DMS114 treated with DMSO at 0.1 percent for 48 hours (cell line): ENCODE results near the gene CLPTM1.
"Not testable (repeated sequence)": the region's sequence is repeated elsewhere in the genome, so short reads cannot be mapped to it uniquely, and the experiment has no call there.

Source experiments
- DNase-seq: peaks from one replicate; lab custom pipeline; 2025; ENCODE audit not compliant: unreplicated experiment; lab: John Stamatoyannopoulos, UW

The CLPTM1 gene, protein sequence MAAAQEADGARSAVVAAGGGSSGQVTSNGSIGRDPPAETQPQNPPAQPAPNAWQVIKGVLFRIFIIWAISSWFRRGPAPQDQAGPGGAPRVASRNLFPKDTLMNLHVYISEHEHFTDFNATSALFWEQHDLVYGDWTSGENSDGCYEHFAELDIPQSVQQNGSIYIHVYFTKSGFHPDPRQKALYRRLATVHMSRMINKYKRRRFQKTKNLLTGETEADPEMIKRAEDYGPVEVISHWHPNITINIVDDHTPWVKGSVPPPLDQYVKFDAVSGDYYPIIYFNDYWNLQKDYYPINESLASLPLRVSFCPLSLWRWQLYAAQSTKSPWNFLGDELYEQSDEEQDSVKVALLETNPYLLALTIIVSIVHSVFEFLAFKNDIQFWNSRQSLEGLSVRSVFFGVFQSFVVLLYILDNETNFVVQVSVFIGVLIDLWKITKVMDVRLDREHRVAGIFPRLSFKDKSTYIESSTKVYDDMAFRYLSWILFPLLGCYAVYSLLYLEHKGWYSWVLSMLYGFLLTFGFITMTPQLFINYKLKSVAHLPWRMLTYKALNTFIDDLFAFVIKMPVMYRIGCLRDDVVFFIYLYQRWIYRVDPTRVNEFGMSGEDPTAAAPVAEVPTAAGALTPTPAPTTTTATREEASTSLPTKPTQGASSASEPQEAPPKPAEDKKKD

GRCh38 chr19:44954649-44955504 lies at the start of gene CLPTM1:
Gene CLPTM1, plus strand, starts transcription at chr19:44955380. Its CDS starts 16 bp downstream, at chr19:44955396.
- peak; percentile 86 for DNase-seq

- no peak for DNase-seq
These were observed 49.6 kb upstream of the CLPTM1 start, which contains the start of gene APOE for GRCh38 chr19:44905437-44906160. Gene APOE, plus strand, starts transcription at chr19:44905796. Its CDS starts 829 bp downstream, at chr19:44906625.

DNA sequence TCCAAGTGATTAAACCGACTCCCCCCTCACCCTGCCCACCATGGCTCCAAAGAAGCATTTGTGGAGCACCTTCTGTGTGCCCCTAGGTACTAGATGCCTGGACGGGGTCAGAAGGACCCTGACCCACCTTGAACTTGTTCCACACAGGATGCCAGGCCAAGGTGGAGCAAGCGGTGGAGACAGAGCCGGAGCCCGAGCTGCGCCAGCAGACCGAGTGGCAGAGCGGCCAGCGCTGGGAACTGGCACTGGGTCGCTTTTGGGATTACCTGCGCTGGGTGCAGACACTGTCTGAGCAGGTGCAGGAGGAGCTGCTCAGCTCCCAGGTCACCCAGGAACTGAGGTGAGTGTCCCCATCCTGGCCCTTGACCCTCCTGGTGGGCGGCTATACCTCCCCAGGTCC lies 47.6 kb upstream of the CLPTM1 start:
- no peak for DNase-seq

DNA sequence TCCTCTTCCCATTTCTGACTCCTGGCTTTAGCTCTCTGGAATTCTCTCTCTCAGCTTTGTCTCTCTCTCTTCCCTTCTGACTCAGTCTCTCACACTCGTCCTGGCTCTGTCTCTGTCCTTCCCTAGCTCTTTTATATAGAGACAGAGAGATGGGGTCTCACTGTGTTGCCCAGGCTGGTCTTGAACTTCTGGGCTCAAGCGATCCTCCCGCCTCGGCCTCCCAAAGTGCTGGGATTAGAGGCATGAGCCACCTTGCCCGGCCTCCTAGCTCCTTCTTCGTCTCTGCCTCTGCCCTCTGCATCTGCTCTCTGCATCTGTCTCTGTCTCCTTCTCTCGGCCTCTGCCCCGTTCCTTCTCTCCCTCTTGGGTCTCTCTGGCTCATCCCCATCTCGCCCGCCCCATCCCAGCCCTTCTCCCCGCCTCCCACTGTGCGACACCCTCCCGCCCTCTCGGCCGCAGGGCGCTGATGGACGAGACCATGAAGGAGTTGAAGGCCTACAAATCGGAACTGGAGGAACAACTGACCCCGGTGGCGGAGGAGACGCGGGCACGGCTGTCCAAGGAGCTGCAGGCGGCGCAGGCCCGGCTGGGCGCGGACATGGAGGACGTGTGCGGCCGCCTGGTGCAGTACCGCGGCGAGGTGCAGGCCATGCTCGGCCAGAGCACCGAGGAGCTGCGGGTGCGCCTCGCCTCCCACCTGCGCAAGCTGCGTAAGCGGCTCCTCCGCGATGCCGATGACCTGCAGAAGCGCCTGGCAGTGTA lies 46.9 kb upstream of the CLPTM1 start:
- no peak for DNase-seq

- no peak for DNase-seq
These were observed 46.3 kb upstream of the CLPTM1 start for GRCh38 chr19:44908836-44909261.

GRCh38 chr19:44909775-44910174 lies 45.4 kb upstream of the CLPTM1 start:
- no peak for DNase-seq

GRCh38 chr19:44911896-44912295 lies 43.3 kb upstream of the CLPTM1 start:
- DNase-seq = not testable (repeated sequence)

DNA sequence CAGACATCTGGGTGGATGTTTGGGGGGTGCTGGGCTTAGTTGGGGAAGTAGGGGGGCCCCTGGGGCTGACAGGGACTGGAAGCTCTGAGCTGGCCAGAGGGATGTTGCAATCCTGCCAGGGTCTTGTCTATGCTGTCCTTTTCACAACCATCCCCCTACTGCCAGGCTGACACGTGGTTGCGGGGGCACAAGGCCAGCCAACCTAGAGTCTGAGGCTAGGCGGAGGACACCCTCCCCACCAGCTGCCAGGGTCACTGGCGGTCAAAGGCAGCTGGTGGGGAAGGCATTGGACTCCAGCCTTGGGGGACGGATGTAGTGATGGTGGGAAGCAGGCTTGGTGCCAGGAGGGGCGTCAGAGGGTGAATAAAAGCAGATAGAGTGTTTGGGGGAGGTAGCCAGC lies 42.3 kb upstream of the CLPTM1 start:
- DNase-seq = no peak

DNA sequence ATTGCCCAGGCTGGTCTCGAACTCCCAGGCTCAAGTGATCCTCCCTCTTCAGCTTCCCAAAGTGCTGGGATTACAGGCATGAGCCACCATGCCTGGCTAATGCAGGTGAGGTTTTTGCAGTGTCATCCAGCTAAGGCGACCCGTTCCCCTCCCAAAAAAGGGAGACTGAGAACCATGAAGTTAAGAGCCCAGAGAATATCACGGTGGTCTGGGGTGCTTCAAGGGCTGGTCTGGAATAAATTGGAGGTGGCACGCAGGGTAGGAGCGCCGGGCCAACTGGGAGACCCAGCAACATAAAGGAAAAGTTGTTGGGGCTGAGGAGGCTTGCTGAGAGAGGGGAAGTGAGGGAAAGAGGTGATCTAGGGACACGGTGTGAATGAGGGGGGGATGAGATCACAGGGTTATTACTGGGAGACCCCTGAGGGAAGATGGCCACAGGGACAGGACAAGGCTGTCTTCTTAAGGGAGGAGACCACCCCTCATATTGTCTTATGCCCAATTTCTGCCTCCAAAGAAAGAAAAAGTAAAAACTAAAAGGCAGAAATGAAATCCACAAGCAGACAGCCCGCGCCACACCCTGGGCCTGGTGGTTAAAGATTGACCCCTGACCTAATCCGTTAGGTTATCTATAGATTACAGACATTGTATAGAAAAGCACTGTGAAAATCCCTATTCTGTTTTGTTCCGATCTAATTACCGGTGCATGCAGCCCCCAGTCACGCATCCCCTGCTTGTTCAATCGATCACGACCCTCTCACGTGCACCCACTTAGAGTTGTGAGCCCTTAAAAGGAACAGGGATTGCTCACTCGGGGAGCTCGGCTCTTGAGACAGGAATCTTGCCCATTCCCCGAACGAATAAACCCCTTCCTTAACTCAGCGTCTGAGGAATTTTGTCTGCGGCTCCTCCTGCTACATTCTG lies 41.4 kb upstream of the CLPTM1 start:
- not testable (repeated sequence) for DNase-seq

DNA sequence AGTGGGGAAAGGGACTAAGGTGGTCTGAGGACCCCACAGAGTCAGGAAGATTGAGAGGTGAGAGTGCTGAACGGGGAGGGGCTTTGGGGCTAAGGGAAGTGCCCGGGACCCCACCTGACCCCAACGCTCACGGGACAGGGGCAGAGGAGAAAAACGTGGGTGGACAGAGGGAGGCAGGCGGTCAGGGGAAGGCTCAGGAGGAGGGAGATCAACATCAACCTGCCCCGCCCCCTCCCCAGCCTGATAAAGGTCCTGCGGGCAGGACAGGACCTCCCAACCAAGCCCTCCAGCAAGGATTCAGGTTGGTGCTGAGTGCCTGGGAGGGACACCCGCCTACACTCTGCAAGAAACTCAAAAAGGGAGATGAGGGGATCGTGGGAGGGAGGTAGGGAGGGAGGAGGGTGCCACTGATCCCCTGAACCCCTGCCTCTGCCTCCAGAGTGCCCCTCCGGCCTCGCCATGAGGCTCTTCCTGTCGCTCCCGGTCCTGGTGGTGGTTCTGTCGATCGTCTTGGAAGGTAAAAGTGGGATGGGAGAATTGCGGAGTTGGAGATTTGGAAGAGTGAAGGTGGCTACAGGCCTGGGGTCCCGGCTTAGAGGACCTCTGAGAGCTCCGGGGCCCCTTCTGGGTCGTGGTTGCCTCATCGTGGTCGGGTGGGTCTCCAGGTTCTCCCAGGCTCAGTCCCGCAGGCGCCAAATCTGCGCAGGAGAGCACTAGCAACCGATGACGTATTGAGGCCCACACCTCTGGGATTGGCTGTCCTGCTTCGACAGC lies 40.6 kb upstream of the CLPTM1 start, which contains the start of gene APOC1:
APOC1 (plus strand) TSS at position 176 of the 774 bp plus-strand sequence; CDS start at position 460, 284 bp downstream.
- DNase-seq = peak; percentile 69

GRCh38 chr19:44924243-44924725 lies 30.9 kb upstream of the CLPTM1 start:
- DNase-seq = no peak

- DNase-seq = no peak
These were observed 29.9 kb upstream of the CLPTM1 start for GRCh38 chr19:44925114-44925891.

- DNase-seq = not testable (repeated sequence)
These were observed 28.7 kb upstream of the CLPTM1 start for GRCh38 chr19:44926245-44927077.

GRCh38 chr19:44927746-44928145 lies 27.4 kb upstream of the CLPTM1 start:
- DNase-seq = no peak

- DNase-seq = no peak
These were observed 25.1 kb upstream of the CLPTM1 start for GRCh38 chr19:44930088-44930487.

DNA sequence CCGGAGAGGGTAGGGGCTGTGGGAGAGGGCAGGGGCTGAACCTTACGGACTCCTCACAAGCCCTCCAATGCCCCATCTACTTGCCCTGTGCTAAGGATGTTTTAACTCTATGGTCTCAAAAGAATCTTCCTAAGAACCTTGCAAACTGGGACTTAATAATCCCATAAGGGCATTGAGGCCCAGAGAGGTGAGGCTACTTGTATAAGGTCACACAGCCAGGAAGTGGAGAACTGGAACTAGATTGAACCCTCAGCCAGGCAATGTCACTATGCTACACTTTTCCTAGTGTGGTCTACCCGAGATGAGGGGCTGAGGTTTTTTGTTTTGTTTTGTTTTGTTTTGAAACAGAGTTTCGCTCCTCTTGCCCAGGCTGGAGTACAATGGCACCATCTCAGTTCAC lies 23.6 kb upstream of the CLPTM1 start:
- DNase-seq = no peak
